Stimulated activated naive CD4-positive, alpha-beta T cell (primary cell): ENCODE results near the gene PRRT3.

ENCODE experiments used
- DNase-seq, 6 experiments: peaks; one replicate each; lab custom pipeline; 2025; lab: John Stamatoyannopoulos, UW

PRRT3 gene

GRCh38 chr3:9951962-9952805, at the start of gene PRRT3:
PRRT3 (minus strand) TSS chr3:9952408; CDS start chr3:9950115, 2,293 bp downstream.
- DNase-seq, result peak; percentile 13 to 56 (median 22)

- DNase-seq, result no peak
Measured at GRCh38 chr3:10000686-10001085, 48.5 kb upstream of the PRRT3 start.

- DNase-seq, result no peak
Measured at GRCh38 chr3:9994086-9994844, 42.1 kb upstream of the PRRT3 start.

- DNase-seq, result peak in 1 of 6 experiments; percentile 38
Measured at GRCh38 chr3:9986230-9986725, 34.1 kb upstream of the PRRT3 start.

- DNase-seq, result no peak
Measured at GRCh38 chr3:9980251-9980650, 28.0 kb upstream of the PRRT3 start.

GRCh38 chr3:9978710-9979305, 26.6 kb upstream of the PRRT3 start:
- no peak for DNase-seq

- no peak for DNase-seq
Measured at GRCh38 chr3:9976721-9977709, 24.8 kb upstream of the PRRT3 start.

GRCh38 chr3:9970020-9970652, 17.9 kb upstream of the PRRT3 start:
- DNase-seq, result no peak

- no peak for DNase-seq
Measured at GRCh38 chr3:9969632-9970019, 17.4 kb upstream of the PRRT3 start.

GRCh38 chr3:9966841-9967240, 14.6 kb upstream of the PRRT3 start:
- no peak for DNase-seq

GRCh38 chr3:9965200-9965875, 13.1 kb upstream of the PRRT3 start:
- DNase-seq, result no peak

- no peak for DNase-seq
Measured at GRCh38 chr3:9957214-9957613, 5.0 kb upstream of the PRRT3 start.

GRCh38 chr3:9955611-9956352, 3.6 kb upstream of the PRRT3 start:
- no peak for DNase-seq

GRCh38 chr3:9955067-9955502, 2.9 kb upstream of the PRRT3 start:
- DNase-seq, result no peak

GRCh38 chr3:9951598-9951961, 628 bp downstream of the PRRT3 start:
- DNase-seq, result no peak

- DNase-seq, result no peak
Measured at GRCh38 chr3:9951126-9951525, 1.1 kb downstream of the PRRT3 start.

- DNase-seq, result no peak
Measured at GRCh38 chr3:9949626-9950025, 2.6 kb downstream of the PRRT3 start.

GRCh38 chr3:9949115-9949514, 3.1 kb downstream of the PRRT3 start:
- DNase-seq, result no peak

GRCh38 chr3:9948586-9948985, 3.6 kb downstream of the PRRT3 start:
- no peak for DNase-seq
